Activated naive CD8-positive, alpha-beta T cell treated with anti-CD3 and anti-CD28 coated beads, Interleukin-2, amount 50 U/mL, for 24 hours (primary cell): Measurements from ENCODE around the gene E4F1.
"Not testable (repeated sequence)": the region's sequence is repeated elsewhere in the genome, so short reads cannot be mapped to it uniquely, and the experiment has no call there.

ENCODE experiments used
- ATAC-seq: fragments of 150-1000 bp; cut with Tn5 transposase; one replicate; pipeline ENCODE4 v1.10.0; 2021
- DNase-seq: peaks from one replicate; pipeline ENCODE4 v3.0.0; 2021
- H3K27ac Mint-ChIP-seq: one replicate; pipeline ENCODE4 v1.8.0; 2021; ENCODE audit warnings: mild to moderate bottlenecking, mixed read lengths
- H3K27me3 Mint-ChIP-seq: one replicate; pipeline ENCODE4 v1.8.0; 2021; ENCODE audit warnings: mixed read lengths
- H3K36me3 Mint-ChIP-seq: one replicate; pipeline ENCODE4 v1.8.0; 2021; ENCODE audit warnings: low read depth, mixed read lengths
- H3K4me1 Mint-ChIP-seq: one replicate; pipeline ENCODE4 v1.8.0; 2021; ENCODE audit warnings: mixed read lengths
- H3K4me3 Mint-ChIP-seq: one replicate; pipeline ENCODE4 v1.8.0; 2021; ENCODE audit warnings: mild to moderate bottlenecking, moderate library complexity, mixed read lengths
- H3K9me3 Mint-ChIP-seq: one replicate; pipeline ENCODE4 v1.8.0; 2021; ENCODE audit warnings: mixed read lengths

E4F1 gene

GRCh38 chr16:2236337-2237101, 13.1 kb downstream of the E4F1 start, which contains the start of gene DNASE1L2:
Gene DNASE1L2, plus strand, starts transcription at chr16:2236444. Its CDS starts 373 bp downstream, at chr16:2236817.
- ATAC-seq (no peak), DNase-seq (no peak)
- Mint-ChIP-seq H3K9me3 (no peaks in the 10 kb centered on the region), H3K27me3 (no peaks in the 10 kb centered on the region), H3K4me3 (no peak within 1 kb of the TSS), H3K4me1 (no peaks in the 10 kb centered on the region), H3K27ac (no peak within 1 kb of the TSS), H3K36me3 (peaks cover 11% of the 10 kb centered on the region)

GRCh38 chr16:2237102-2237482, 13.7 kb downstream of the E4F1 start:
- DNase-seq (no peak), ATAC-seq (no peak)
- Mint-ChIP-seq H3K27me3 (no peaks in the 10 kb centered on the region), H3K36me3 (peaks cover 11% of the 10 kb centered on the region), H3K27ac (no peak overlapping the region), H3K4me1 (no peaks in the 10 kb centered on the region), H3K9me3 (no peaks in the 10 kb centered on the region), H3K4me3 (no peak overlapping the region)

- no peaks in the 10 kb centered on the region for H3K4me1 Mint-ChIP-seq
- H3K27me3 Mint-ChIP-seq = no peaks in the 10 kb centered on the region
- no peak overlapping the region for H3K27ac Mint-ChIP-seq
- no peak for DNase-seq
- no peaks in the 10 kb centered on the region for H3K9me3 Mint-ChIP-seq
- no peak for ATAC-seq
- H3K36me3 Mint-ChIP-seq = peaks cover 14% of the 10 kb centered on the region
- H3K4me3 Mint-ChIP-seq = no peak overlapping the region
These were observed 14.2 kb downstream of the E4F1 start for GRCh38 chr16:2237493-2238149.

GRCh38 chr16:2238150-2238837, 14.9 kb downstream of the E4F1 start:
- Mint-ChIP-seq H3K27ac (no peak overlapping the region), H3K4me1 (no peaks in the 10 kb centered on the region), H3K36me3 (peaks cover 14% of the 10 kb centered on the region), H3K9me3 (no peaks in the 10 kb centered on the region), H3K4me3 (no peak overlapping the region), H3K27me3 (no peaks in the 10 kb centered on the region)
- DNase-seq (no peak), ATAC-seq (no peak)

- Mint-ChIP-seq H3K27ac (no peak overlapping the region), H3K36me3 (peaks cover 10% of the 10 kb centered on the region)
These were observed 15.7 kb downstream of the E4F1 start for GRCh38 chr16:2238838-2239675.

GRCh38 chr16:2240331-2240730, 16.9 kb downstream of the E4F1 start:
- H3K27me3 Mint-ChIP-seq, ATAC-seq, H3K4me3 Mint-ChIP-seq, H3K4me1 Mint-ChIP-seq, H3K27ac Mint-ChIP-seq, H3K36me3 Mint-ChIP-seq, H3K9me3 Mint-ChIP-seq, DNase-seq: not testable (repeated sequence)

More at GRCh38 chr16:2238838-2239675, 15.7 kb downstream of the E4F1 start:
- no peak overlapping the region for H3K4me3 Mint-ChIP-seq
- no peaks in the 10 kb centered on the region for H3K27me3 Mint-ChIP-seq
- H3K4me1 Mint-ChIP-seq = no peaks in the 10 kb centered on the region
- H3K9me3 Mint-ChIP-seq = no peaks in the 10 kb centered on the region
- ATAC-seq (no peak), DNase-seq (no peak)

GRCh38 chr16:2242598-2242997, 19.2 kb downstream of the E4F1 start:
- H3K27ac Mint-ChIP-seq = no peak overlapping the region
- H3K36me3 Mint-ChIP-seq = peaks cover 3% of the 10 kb centered on the region

GRCh38 chr16:2243031-2243528, 19.7 kb downstream of the E4F1 start:
- no peak for DNase-seq
- no peak overlapping the region for H3K27ac Mint-ChIP-seq
- no peak overlapping the region for H3K4me3 Mint-ChIP-seq
- no peaks in the 10 kb centered on the region for H3K9me3 Mint-ChIP-seq
- no peaks in the 10 kb centered on the region for H3K27me3 Mint-ChIP-seq
- no peaks in the 10 kb centered on the region for H3K4me1 Mint-ChIP-seq
- H3K36me3 Mint-ChIP-seq = peaks cover 3% of the 10 kb centered on the region
- no peak for ATAC-seq

More at GRCh38 chr16:2242598-2242997, 19.2 kb downstream of the E4F1 start:
- no peak for ATAC-seq
- H3K27me3 Mint-ChIP-seq = no peaks in the 10 kb centered on the region
- H3K4me1 Mint-ChIP-seq = no peaks in the 10 kb centered on the region
- no peak overlapping the region for H3K4me3 Mint-ChIP-seq
- no peak for DNase-seq
- H3K9me3 Mint-ChIP-seq = no peaks in the 10 kb centered on the region

- Mint-ChIP-seq H3K27me3 (no peaks in the 10 kb centered on the region), H3K4me1 (no peaks in the 10 kb centered on the region), H3K4me3 (no peak overlapping the region), H3K9me3 (no peaks in the 10 kb centered on the region), H3K36me3 (peaks cover 6% of the 10 kb centered on the region), H3K27ac (no peak overlapping the region)
- DNase-seq = no peak
- no peak for ATAC-seq
These were observed 20.4 kb downstream of the E4F1 start for GRCh38 chr16:2243781-2244180.

- DNase-seq (no peak), ATAC-seq (no peak)
- H3K27me3 Mint-ChIP-seq = no peaks in the 10 kb centered on the region
- no peak overlapping the region for H3K27ac Mint-ChIP-seq
- H3K36me3 Mint-ChIP-seq = peaks cover 6% of the 10 kb centered on the region
- no peak overlapping the region for H3K4me3 Mint-ChIP-seq
- no peaks in the 10 kb centered on the region for H3K4me1 Mint-ChIP-seq
- H3K9me3 Mint-ChIP-seq = no peaks in the 10 kb centered on the region
These were observed 20.9 kb downstream of the E4F1 start for GRCh38 chr16:2244301-2244700.

- no peak for DNase-seq
- Mint-ChIP-seq H3K4me1 (peaks cover 2% of the 10 kb centered on the region), H3K27me3 (no peaks in the 10 kb centered on the region), H3K36me3 (peaks cover 8% of the 10 kb centered on the region), H3K9me3 (no peaks in the 10 kb centered on the region), H3K4me3 (no peak overlapping the region), H3K27ac (no peak overlapping the region)
- ATAC-seq = no peak
These were observed 21.8 kb downstream of the E4F1 start for GRCh38 chr16:2244926-2245795.

- DNase-seq (no peak), ATAC-seq (no peak)
- Mint-ChIP-seq H3K27ac (no peak overlapping the region), H3K27me3 (no peaks in the 10 kb centered on the region), H3K36me3 (peaks cover 8% of the 10 kb centered on the region), H3K4me3 (no peak overlapping the region), H3K4me1 (peaks cover 8% of the 10 kb centered on the region), H3K9me3 (no peaks in the 10 kb centered on the region)
These were observed 23.0 kb downstream of the E4F1 start for GRCh38 chr16:2246301-2246885.

GRCh38 chr16:2250652-2251295, 27.4 kb downstream of the E4F1 start:
- peak overlapping the region; percentile 88 for H3K27ac Mint-ChIP-seq
- no peak for ATAC-seq
- H3K4me1 Mint-ChIP-seq = peaks cover 13% of the 10 kb centered on the region
- peaks cover 27% of the 10 kb centered on the region for H3K36me3 Mint-ChIP-seq
- no peaks in the 10 kb centered on the region for H3K27me3 Mint-ChIP-seq
- no peaks in the 10 kb centered on the region for H3K9me3 Mint-ChIP-seq
- DNase-seq = peak; percentile 44
- peak overlapping the region; percentile 87 for H3K4me3 Mint-ChIP-seq
